Subcutaneous adipose tissue (tissue), 4 donors: ENCODE data around the gene METRNL. TPM values are rescaled to one million over a fixed set of nuclear protein-coding genes. Genes with fewer than 3 reads are reported as not detected.

Experiments
- CTCF ChIP-seq: fragments of 450-650 bp; IDR thresholded peaks from one replicate; pipeline ENCODE4 v1.5.1; 2016; ENCODE audit warnings: low read depth, mild to moderate bottlenecking, control low read depth, antibody characterized with exemption, moderate library complexity
- total RNA-seq, 4 donors: library from RNA; depleted of rRNA; stranded (reverse); fragments of >200 nt; gene quantifications; one replicate each; pipeline ENCODE4 v1.1.0, GENCODE V29; 2016

Gene METRNL
- total RNA-seq, 4 donors from 2014 or later, result 53.5 to 114 (median 86.4) TPM

GRCh38 chr17:83101805-83102480 is 22.5 kb downstream of the METRNL start:
- no peak for TF ChIP-seq CTCF

- no peak for TF ChIP-seq CTCF
These were observed 24.0 kb downstream of the METRNL start for GRCh38 chr17:83103200-83103942.

- TF ChIP-seq CTCF, result no peak
These were observed 24.5 kb downstream of the METRNL start for GRCh38 chr17:83103943-83104311.

DNA sequence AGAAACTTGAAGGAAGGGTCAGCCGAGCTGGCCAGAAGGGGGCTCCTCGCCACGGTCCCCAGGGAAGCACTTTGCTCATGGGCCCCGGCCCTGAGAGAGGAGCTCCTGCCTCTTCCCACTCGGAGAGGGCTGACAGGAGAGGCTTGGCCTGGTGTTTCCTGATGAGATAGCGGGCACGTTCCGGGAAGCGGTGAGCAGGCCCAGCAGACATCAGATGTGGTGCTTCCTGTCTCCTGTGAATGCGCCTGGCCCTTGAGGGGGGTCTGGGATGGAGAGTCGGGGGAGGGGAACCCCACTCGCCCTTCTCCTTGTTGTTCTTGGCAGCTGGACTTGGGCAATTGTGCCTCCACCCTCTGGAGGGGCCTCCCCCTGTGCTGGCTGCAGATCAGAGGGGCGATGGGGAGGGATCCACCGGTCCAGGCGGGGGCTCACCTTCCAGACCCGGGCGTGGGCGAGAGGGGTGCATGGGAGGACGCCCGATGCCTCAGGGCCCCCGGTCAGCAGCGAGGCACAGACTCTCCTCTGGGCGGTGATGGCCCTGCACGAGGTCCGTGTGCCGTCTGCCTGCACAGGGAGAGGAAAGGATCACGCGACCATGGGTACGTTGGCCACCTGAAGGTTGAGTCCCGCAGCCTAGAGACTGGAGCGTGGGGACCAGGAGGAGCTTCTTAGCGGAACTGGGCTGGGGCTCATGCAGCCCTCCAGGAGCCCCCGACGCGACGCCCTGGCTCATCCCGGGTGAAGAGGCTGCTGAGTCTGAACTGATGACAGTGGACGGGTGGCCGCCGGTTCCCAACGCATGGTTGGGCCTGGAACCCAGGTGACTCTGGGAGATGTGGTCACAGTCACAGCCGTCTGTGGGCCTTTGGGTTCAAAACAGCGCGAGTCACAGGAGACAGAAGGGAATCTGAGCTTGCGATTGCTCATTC is 25.4 kb downstream of the METRNL start:
- TF ChIP-seq CTCF, result no peak

GRCh38 chr17:83105512-83105911 is 26.1 kb downstream of the METRNL start:
- TF ChIP-seq CTCF, result no peak

- no peak for TF ChIP-seq CTCF
These were observed 26.7 kb downstream of the METRNL start for GRCh38 chr17:83106056-83106588.
